ENCODE measurements around the gene COA6.

COA6 gene

DNA sequence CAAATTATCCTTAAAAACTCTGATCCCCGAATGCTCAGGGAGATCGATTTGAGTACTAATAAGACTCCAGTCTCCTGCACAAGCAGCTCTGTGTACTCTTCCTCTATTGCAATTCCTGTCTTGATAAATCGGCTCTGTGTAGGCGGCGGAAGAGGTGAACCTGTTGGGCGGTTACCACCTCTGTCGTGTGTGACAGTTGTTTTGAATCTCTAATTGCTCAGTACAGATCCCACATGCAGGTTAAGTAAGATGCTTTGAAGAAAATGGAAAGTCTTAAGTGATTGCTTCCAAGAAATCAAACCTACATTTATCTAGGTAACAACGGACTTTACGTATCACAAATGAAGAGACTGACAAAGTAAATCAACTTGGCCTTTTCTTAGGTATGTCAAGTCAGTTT, 35.5 kb downstream of the COA6 start:
- Histone ChIP-seq H3K4me1 (ENCODE audit: insufficient read depth, poor library complexity, severe bottlenecking) (no peaks in the 10 kb centered on the region), H3K27ac (ENCODE audit: poor library complexity, severe bottlenecking) (no peak overlapping the region), H3K36me3 (ENCODE audit: low read depth) (peaks cover 18% of the 10 kb centered on the region), H3K9me3 (ENCODE audit: severe bottlenecking) (no peaks in the 10 kb centered on the region), H3K27me3 (ENCODE audit: insufficient read depth, poor library complexity, severe bottlenecking) (no peaks in the 10 kb centered on the region), H3K4me3 (ENCODE audit: severe bottlenecking) (no peak overlapping the region)
- ATAC-seq (ENCODE audit: low read depth) = no peak
- no peak for DNase-seq (ENCODE audit: low spot score)
- TF ChIP-seq, protein P1, sequence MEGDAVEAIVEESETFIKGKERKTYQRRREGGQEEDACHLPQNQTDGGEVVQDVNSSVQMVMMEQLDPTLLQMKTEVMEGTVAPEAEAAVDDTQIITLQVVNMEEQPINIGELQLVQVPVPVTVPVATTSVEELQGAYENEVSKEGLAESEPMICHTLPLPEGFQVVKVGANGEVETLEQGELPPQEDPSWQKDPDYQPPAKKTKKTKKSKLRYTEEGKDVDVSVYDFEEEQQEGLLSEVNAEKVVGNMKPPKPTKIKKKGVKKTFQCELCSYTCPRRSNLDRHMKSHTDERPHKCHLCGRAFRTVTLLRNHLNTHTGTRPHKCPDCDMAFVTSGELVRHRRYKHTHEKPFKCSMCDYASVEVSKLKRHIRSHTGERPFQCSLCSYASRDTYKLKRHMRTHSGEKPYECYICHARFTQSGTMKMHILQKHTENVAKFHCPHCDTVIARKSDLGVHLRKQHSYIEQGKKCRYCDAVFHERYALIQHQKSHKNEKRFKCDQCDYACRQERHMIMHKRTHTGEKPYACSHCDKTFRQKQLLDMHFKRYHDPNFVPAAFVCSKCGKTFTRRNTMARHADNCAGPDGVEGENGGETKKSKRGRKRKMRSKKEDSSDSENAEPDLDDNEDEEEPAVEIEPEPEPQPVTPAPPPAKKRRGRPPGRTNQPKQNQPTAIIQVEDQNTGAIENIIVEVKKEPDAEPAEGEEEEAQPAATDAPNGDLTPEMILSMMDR (IDR thresholded peaks at IDR 0.05; ENCODE audit: poor library complexity, severe bottlenecking) = no peak

DNA sequence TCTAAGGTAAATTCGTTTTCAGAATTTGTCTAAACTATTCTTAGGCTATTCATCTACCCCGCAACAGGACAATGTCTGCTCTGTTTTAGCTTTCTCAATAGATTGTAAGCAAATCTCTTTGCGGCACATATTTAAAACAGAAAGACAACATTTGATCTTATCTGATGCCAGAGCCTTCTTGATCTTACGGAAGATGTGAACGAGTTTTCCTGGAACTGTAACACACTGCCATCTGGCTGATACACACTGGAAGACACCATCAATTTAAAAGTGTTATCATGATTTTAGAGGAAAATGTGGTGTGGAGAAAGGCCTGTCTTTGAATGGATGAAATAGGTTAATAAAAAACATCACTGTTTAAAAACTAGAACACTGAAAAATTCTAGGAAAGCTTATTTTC, 36.1 kb downstream of the COA6 start:
- Histone ChIP-seq H3K4me1 (ENCODE audit: insufficient read depth, poor library complexity, severe bottlenecking) (no peaks in the 10 kb centered on the region), H3K4me3 (ENCODE audit: severe bottlenecking) (no peak overlapping the region), H3K9me3 (ENCODE audit: severe bottlenecking) (no peaks in the 10 kb centered on the region), H3K27me3 (ENCODE audit: insufficient read depth, poor library complexity, severe bottlenecking) (no peaks in the 10 kb centered on the region), H3K27ac (ENCODE audit: poor library complexity, severe bottlenecking) (no peak overlapping the region), H3K36me3 (ENCODE audit: low read depth) (peaks cover 16% of the 10 kb centered on the region)
- ATAC-seq (ENCODE audit: low read depth) (no peak), DNase-seq (ENCODE audit: low spot score) (no peak)
- TF ChIP-seq, protein P1 (IDR thresholded peaks at IDR 0.05; ENCODE audit: poor library complexity, severe bottlenecking) = no peak

DNA sequence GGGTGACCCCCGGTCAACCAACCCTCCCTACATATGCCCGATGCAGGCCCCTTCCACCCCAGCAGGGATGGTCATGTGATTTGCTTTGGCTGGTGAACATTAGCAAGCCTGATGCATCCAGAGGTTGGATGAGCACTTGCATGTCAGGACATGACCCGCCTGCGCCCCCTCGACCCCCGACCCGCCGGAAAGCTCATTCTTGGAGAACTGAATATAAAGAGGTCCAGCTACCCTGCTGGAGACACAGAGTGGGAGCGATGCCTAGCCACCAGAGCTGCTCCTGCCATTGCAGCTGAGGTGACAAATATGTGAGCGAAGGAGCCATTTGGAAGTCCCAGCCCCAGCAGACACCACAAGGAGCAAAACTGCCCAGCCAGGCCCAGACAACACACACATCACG, 39.6 kb downstream of the COA6 start:
- Histone ChIP-seq H3K27ac (ENCODE audit: poor library complexity, severe bottlenecking) (no peak overlapping the region), H3K36me3 (ENCODE audit: low read depth) (peaks cover 17% of the 10 kb centered on the region), H3K9me3 (ENCODE audit: severe bottlenecking) (no peaks in the 10 kb centered on the region), H3K4me1 (ENCODE audit: insufficient read depth, poor library complexity, severe bottlenecking) (no peaks in the 10 kb centered on the region), H3K27me3 (ENCODE audit: insufficient read depth, poor library complexity, severe bottlenecking) (no peaks in the 10 kb centered on the region), H3K4me3 (ENCODE audit: severe bottlenecking) (no peak overlapping the region)
- DNase-seq (ENCODE audit: low spot score) (no peak), ATAC-seq (ENCODE audit: low read depth) (no peak)
- TF ChIP-seq, protein P1 (IDR thresholded peaks at IDR 0.05; ENCODE audit: poor library complexity, severe bottlenecking) = no peak

DNA sequence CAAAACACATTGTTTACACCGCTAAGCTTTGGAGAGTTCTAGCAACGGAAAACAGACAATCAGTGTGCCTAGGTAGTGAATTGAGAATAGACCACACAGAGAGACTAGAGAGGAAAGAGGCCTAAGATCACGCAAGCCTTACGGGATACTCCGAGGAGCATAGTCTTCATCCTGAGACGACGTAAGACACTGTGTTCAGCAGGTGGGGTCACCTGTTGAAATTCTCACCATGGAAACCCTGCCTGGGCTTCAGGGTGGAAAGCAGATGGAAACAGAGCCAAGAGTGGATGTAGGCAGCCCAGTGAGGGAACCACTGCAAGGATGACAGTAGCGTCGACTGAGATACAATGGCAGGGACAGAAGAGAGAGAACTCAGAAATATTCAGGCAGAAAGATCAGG, 40.2 kb downstream of the COA6 start:
- H3K4me1 ChIP-seq (ENCODE audit: insufficient read depth, poor library complexity, severe bottlenecking) = no peaks in the 10 kb centered on the region
- DNase-seq (ENCODE audit: low spot score) (no peak), ATAC-seq (ENCODE audit: low read depth) (no peak)
- H3K36me3 ChIP-seq (ENCODE audit: low read depth) = peaks cover 20% of the 10 kb centered on the region
- TF ChIP-seq, protein P1 (IDR thresholded peaks at IDR 0.05; ENCODE audit: poor library complexity, severe bottlenecking) = no peak
- no peak overlapping the region for H3K4me3 ChIP-seq (ENCODE audit: severe bottlenecking)
- no peaks in the 10 kb centered on the region for H3K9me3 ChIP-seq (ENCODE audit: severe bottlenecking)
- H3K27me3 ChIP-seq (ENCODE audit: insufficient read depth, poor library complexity, severe bottlenecking) = no peaks in the 10 kb centered on the region
- no peak overlapping the region for H3K27ac ChIP-seq (ENCODE audit: poor library complexity, severe bottlenecking)

DNA sequence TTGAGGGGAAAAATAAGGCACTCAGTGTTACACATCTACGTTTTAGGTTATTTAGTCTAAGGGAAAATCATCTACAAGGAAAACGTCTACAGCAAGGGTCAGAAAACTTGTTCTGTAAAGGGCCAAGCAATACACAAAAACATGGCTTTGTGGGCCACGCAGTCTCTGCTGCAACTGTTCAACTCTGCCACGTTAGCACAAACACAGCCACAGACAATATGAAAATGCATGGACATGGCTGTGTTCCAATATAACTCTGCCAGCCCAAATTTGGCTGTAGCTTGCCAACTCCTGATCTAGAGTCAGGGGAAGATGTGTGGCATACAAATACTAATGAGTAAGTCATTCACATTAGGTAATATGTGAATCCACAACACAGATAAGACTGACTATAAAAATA, 40.7 kb downstream of the COA6 start:
- H3K4me1 ChIP-seq (ENCODE audit: insufficient read depth, poor library complexity, severe bottlenecking) = no peaks in the 10 kb centered on the region
- DNase-seq (ENCODE audit: low spot score) (no peak), ATAC-seq (ENCODE audit: low read depth) (no peak)
- no peaks in the 10 kb centered on the region for H3K27me3 ChIP-seq (ENCODE audit: insufficient read depth, poor library complexity, severe bottlenecking)
- H3K4me3 ChIP-seq (ENCODE audit: severe bottlenecking) = no peak overlapping the region
- peaks cover 20% of the 10 kb centered on the region for H3K36me3 ChIP-seq (ENCODE audit: low read depth)
- TF ChIP-seq, protein P1 (IDR thresholded peaks at IDR 0.05; ENCODE audit: poor library complexity, severe bottlenecking) = no peak
- no peaks in the 10 kb centered on the region for H3K9me3 ChIP-seq (ENCODE audit: severe bottlenecking)
- H3K27ac ChIP-seq (ENCODE audit: poor library complexity, severe bottlenecking) = no peak overlapping the region
